Femur (tissue), 1 donor: Measurements from ENCODE around the gene MEP1A.
A peak's percentile ranks its signal among the peaks of the same experiment; 100 is the strongest.
"Not testable (repeated sequence)": the region's sequence is repeated elsewhere in the genome, so short reads cannot be mapped to it uniquely, and the experiment has no call there.

Source experiments
- DNase-seq: peaks from one replicate; pipeline ENCODE4 v3.0.0-alpha.2; 2017

MEP1A gene, protein sequence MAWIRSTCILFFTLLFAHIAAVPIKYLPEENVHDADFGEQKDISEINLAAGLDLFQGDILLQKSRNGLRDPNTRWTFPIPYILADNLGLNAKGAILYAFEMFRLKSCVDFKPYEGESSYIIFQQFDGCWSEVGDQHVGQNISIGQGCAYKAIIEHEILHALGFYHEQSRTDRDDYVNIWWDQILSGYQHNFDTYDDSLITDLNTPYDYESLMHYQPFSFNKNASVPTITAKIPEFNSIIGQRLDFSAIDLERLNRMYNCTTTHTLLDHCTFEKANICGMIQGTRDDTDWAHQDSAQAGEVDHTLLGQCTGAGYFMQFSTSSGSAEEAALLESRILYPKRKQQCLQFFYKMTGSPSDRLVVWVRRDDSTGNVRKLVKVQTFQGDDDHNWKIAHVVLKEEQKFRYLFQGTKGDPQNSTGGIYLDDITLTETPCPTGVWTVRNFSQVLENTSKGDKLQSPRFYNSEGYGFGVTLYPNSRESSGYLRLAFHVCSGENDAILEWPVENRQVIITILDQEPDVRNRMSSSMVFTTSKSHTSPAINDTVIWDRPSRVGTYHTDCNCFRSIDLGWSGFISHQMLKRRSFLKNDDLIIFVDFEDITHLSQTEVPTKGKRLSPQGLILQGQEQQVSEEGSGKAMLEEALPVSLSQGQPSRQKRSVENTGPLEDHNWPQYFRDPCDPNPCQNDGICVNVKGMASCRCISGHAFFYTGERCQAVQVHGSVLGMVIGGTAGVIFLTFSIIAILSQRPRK

DNA sequence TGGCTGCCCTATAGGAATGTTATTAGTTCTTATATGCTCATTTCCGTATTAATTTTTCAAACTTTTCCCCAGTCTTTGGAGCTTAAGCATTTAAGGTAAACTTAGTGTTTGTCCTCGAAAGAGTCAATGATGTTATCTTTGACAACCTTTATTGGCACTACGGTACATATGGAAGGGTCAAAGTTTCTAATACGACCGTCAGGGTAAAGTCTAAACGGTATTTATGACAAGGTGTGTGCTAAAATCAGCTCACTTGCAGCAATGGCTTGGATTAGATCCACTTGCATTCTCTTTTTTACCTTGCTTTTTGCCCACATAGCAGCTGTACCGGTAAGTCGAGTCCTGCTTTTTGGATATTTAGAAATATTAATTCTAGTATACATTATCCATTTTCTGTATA, at the start of gene MEP1A:
TSS of gene MEP1A (plus strand) at position 252 of the 400 bp plus-strand sequence. CDS start at position 262, 10 bp downstream.
- no peak for DNase-seq

DNA sequence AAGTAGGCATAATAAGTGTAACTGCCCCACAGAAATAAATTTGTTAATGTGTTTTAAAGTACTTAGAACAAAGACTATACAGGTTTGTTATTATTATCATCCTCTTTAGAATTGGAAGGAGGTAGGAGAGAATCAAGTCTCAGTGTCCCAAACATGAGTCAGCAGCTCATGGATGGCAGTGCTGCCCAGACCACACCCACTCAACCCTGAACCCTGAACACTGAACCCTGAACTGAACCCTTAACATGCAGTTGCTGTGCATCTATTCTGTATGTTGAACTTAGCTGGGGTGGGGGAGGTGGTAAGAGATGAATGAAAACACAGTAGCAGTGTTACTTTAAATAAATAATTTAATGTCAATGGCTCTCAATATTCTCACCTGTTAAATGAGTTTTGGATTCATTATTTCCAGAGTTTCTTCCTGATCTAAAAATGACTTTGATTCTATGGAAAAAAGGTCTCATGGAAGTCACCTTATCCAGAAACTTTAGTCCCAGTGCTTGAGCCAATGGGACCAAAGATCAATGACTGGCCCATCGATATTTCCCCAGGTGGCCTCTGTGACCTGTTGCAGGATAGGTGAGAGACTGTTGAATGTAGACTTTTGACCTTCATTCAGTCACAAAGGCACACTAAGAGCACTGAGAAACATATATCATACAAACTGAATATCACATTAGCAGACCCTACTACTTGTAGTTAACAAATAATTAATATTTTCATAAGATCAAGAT, 49.6 kb upstream of the MEP1A start:
- no peak for DNase-seq

DNA sequence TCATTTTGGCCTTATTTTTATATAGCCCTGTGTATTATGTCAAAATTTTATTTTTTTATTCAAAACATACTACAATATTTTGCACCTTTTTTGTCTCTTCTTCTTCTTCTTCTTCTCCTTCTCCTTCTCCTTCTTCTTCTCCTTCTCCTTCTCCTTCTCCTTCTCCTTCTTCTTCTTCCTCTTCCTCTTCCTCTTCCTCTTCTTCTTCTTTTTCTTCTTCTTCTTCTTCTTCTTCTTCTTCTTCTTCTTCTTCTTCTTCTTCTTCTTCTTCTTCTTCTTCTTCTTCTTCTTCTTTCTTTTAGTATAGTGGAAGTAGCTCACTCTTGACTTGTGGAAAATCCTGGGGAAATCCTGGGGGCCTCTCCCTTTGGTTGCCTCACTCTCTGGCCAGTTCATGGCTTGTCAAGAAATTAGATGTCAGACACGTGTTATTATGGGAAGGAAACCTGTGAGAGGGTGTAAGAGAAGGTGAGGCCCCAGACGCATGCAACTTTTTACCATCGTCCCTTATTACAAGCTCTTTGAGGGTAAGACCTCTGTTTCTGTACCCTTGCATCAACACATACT, 48.9 kb upstream of the MEP1A start:
- not testable (repeated sequence) for DNase-seq

DNA sequence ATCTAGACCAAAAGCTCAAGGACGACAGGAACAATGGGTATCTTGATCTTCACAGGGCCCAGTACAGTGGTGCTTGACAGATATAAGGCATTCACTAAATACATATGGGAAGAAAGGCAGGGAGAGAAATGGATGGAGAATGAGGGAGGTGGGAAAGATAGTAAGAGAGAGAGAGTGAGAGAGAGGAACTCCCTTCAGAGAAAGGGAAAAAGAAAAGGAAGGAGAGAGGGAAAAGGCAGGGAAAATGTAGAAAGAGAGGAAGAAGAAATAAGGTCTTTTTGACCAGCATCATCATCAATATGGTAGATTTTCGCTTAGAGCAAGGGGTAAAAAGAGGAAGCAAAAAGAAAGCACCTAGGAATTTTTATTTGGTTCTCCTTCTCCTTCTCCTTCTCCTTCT, 47.2 kb upstream of the MEP1A start:
- DNase-seq, result no peak

DNA sequence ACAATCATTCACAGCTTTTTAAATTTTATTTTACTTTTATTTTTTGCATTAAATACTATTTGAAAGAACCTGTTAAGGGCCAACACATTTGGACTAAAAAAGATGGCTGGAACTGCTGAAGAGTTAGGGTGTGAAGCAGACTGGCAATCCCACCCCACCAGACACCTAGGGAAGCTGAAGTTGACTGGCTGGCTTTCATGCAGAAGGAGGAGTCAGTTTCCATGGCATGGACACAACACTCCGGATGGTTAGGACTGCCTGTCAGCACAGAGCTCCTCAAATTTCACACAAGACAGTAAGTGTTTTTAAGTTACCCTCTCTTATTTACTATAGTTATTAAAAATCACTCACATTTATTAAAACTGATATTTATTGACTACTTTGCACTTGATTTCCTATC, 46.5 kb upstream of the MEP1A start, which contains the start of gene ANKRD66:
TSS of gene ANKRD66 (plus strand) at position 238 of the 400 bp plus-strand sequence. CDS start 5,016 bp downstream, outside the sequence.
- DNase-seq, result peak; percentile 22

DNA sequence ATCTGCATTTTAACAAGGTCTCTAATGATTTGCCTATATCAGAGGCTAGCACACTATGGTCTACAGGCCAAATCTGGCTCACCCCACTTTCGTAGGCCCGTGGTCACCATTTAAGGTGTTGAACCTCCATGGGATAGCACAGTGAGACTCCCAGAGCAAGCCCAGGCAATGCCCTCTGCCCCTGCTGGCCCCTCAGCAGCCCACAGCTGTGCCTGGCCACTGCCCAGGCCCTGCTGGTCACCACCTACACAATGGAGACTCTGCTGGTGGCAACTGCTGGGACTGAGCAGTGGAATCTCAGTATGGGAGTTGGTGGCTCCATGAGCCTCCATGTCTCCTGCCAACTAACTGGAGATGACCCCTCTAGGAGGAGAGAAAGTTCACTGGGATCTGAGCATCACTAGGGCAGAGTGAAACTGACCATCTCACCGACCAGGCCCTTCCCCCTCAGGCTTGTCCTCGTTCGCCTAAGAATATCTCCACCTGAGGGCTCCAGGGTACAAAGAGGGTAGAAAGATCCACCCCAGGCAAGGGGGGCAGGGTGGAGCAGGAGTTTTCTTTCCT, 44.2 kb upstream of the MEP1A start:
- no peak for DNase-seq

DNA sequence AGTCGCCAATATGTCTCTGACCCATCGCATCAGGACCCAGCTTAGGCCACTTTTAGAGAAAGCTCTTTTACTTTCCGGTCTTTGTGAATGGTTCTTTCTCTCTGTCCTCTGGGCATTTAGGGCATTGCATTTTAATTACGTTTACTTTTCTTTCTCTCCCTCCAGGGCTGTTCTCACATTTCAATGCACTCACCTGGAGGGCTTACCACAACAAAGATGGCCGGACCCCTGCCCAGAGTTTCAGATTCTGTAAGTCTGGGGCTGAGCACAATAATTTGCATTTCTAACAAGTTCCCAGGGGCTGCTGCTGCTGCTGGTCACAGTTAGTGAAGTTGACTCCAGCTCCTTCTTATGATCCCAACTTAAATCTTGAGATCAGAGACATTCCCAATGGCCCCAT, 43.5 kb upstream of the MEP1A start:
- no peak for DNase-seq

DNA sequence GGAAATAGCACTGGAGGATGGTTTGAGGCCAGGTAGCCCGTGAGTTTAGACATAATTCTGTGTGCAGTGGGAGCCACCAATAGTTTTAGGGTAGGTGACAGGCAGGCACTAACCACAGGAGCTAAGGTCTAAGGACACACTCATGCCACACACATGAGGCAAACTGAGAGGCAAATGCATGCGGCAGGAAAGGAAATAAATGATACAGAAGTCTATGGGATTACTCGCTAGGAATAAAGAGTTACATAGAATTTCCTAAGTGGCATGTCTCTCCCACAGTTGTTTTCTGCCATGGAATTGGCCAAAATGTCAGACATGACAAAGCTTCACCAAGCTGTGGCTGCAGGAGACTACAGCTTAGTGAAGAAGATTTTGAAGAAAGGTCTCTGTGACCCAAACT, 41.5 kb upstream of the MEP1A start:
- no peak for DNase-seq

DNA sequence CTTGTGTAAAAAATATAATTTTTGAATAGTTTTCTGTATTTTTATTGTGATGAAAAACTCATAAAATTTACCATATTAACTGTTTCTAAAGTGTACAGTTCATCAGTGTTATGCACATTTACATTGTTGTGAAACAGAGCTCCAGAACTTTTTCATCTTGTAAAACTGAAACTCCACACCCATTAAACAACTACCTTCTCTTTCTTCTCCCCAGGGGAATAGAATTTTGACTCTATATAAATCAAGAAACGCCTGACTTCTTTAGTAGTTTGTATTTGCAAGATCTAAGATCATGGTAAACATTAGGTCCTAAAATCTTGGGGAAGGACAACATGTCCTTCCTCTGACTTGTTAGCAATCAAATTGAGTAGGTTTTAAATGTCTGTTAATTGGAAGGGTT, 37.3 kb upstream of the MEP1A start:
- DNase-seq, result no peak

DNA sequence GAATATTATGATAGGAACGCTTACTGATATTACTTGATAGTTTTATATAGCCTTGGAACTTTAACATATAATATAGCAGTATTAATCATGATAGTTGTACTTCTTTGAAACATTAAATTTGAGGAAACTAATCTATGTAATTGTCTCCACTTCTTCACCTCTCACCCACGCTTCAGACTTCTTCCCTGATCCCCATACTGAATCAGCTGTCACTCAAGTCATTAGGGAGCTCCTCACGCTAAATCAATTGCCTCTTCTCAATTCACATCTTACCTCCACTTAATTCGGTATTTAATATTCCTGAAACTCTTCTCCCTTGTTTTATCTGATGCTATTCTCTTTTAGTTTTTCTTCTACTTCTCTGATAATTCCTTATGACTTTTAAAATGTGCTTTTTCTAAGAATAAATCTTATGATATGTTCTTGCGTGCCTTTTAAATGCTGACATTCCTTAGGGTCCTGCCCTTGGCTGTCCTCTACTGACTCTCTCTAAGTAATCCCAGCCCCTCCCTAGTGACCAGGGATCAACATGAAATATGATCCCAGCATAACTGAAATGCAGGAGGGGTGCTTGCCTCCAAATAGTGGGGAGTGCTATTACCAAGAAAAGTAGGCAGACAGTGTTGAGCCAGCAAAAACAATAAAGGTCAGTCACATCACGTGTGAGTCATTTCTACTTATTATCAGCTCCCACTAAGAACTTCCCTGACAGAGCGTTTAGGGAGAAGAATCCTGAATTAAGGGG, 36.5 kb upstream of the MEP1A start:
- peak; percentile 42 for DNase-seq

DNA sequence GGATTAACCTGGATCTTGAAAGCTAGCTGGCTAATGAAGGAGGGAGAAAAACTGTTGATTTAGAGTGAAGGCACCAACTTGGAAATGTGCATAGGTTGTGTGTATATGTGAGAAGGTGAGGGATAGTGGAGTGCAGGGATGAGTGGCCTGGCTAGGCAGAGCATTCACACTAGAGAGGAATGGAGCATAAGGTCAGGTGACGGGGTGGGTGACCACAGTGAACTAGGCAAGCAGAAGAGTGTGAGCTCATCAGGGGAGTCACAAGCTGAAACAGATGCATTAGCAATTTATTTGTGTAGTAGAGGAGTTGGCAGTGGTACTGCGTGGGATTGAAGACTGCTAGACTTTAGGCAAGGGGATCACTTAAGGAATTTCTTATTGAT, 36.0 kb upstream of the MEP1A start:
- DNase-seq, result no peak

DNA sequence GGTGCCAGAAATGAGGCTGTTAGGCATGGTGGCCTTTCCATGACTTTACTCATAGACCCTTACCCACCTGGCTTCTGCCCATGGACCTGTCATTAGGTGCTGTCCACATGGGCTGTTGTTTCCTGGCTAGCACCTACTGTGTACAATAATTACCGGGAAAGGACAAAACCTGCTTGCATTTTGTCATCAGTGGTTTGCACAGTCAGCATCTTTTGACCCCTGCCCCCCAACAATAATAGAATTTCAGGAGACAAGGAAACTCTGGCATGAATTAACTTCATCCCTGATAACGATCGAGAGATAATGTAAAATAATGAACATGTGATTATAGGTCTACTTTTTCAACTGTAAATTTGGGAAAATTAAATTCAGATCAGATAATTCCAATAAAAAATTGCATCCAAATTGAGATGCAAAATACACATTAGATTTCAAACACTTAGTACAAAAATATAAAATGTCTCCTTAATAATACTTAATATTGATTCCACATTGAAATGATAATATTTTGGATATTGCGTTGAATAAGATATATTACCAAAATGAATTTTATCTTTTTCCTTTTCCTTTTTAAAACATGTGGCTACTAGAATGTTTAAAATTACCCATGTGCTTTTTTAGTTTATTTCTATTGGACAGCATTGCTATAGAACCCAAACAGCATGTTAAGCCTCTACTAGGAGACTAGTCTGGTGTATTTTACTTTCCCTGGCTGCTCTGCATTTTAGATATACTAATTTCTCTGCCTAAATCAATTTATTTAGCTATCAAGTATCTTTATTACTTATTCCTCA, 34.0 kb upstream of the MEP1A start:
- DNase-seq, result no peak

DNA sequence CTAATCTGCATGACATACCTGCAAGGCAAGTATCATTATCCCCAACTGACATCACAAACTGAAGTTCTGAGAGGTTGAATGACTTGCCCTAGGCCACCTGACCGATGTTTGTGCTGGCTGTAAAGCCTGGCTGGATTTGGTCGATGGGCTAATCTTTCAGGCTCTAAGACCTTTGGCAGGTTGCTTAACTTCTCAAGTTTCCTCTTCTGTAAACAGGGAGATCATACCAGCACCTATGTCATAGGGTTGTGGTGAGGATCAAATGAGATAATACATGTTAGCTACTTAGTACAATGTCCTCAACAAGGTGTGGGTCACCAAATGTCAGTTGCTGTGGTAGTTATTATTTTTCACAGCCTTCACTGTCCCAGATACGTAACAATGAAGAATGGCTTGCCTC, 32.3 kb upstream of the MEP1A start:
- DNase-seq, result no peak

DNA sequence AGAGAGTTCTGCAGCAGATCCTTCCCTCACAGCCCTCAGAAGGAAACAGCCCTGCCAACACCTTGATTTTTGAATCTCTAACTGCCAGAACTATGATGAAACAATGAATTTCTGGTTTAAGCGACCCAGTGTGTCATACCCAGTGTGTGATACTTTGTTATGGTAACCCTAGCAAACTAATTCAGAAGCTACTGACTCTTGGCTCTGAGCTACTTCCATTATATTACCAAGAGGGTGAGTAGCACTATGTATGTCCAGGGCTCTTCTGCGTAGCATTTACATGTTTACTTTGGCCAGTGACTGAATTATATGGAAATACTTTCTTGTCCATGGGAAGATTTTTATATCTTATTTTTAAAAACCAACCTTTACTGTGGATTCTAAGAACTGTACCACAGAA, 29.7 kb upstream of the MEP1A start:
- no peak for DNase-seq

DNA sequence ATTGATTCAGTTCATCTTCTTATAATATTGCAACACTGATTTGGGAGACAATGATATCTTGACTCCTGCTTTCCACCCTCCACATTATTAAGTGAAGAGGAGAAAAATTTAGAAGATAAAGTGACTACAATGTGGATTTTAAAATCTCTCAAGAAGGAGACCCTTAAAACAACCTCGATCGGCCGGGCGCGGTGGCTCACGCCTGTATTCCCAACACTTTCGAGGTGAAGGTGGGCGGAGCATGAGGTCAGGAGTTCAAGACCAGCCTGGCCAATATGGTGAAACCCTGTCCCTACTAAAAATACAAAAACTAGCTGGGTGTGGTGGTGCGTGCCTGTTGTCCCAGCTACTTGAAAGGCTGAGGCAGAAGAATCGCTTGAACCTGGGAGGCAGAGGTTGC, 28.9 kb upstream of the MEP1A start:
- DNase-seq, result not testable (repeated sequence)

DNA sequence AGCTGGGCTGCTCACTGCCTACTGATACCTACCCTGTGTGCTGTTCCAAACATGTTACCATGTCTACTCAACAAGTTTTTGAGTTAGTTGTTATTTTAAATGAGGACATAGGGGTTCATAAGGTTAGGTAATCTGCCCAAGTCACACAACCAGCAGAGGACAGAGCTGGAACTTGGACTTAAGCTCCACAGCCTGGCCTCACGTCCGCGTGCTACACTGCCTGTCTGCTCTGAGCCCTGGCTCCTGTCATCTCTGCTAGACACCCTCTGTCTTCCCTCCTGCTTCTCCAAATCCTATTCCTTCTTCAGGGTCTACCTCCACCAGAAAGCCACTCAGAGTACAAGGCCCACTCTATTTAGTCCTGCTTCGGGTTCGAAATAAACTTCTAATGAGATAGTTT, 28.2 kb upstream of the MEP1A start:
- no peak for DNase-seq

DNA sequence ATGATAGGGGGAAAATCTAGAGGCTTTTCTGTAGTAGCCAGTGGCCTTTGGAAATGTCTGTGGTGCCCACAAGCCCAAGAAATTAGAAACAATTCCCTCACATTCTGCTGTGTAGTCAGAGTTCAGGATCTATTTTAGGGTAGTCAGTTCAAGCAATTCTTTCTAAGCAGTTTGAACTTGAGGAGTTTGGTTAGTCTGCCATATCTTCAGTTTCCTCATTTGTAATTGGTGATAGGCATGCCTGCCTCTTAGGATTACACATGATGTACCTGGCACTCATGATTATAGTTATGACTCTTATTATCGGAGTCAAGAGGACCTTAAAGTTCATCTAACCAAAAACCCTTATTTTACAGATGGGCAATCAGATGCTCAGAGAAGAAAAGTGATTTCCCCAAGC, 21.2 kb upstream of the MEP1A start:
- DNase-seq, result no peak

DNA sequence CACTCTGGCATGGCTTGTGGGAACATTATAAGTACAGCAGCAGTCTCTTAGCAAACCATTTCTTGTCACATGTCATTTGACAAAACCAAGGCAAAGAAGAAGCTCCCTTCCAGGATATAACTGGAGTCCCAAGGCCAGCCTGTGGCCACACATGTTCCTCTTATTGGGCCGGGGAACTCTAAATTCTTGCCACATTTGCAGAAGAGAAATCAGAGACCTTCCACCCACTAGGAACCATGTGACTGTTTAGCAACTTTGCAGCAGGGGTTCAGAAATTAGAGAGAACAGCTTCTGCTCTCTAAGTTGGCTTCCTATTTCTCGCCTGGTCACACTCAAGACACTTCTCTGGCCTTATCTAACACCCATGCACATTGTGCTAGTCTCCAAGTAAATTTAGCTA, 20.4 kb upstream of the MEP1A start:
- peak; percentile 34 for DNase-seq

DNA sequence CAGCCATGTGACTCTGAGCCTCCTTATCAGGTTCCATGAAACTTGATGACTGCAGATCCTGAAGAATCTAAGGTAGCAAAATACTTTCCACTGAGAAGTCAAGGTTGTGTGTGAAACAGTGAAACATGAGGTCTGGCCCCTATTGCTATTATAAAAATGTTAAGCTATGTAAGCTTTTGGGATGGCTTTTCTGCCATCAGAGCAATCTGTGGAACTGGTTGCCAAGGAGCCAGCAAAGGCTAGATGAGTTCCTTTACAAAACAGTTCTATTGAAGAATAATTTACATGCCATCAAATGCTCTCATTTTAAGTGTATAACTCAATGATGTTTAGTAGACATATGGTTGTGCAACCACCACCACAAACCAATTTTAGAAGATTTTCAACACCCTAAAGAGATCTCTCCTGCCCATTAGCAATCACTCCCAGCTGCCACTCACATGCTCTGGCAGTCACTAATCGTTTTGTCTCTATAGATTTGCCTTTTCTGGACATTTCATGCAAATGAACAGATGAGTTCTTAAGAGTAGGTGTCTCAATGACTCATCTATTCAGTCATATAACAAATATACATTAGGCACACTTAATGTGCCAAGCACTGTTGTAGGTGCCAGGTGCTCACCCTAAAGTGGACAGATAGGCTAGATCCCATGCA, 19.9 kb upstream of the MEP1A start:
- DNase-seq, result no peak

DNA sequence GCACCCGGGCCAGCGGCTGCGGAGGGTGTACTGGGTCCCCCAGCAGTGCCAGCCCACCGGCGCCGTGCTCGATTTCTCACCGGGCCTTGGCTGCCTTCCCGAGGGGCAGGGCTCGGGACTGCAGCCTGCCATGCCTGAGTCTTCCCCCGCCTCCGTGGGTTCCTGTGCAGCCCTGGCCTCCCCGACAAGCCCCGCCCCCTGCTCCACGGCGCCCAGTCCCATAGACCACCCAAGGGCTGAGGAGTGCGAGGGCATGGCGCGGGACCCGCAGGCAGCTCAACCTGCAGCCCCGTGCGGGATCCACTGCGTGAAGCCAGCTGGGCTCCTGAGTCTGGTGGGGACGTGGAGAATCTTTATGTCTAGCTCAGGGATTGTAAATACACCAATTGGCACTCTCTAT, 18.5 kb upstream of the MEP1A start:
- not testable (repeated sequence) for DNase-seq
